ENCODE measurements around the gene CCDC50.

DNA sequence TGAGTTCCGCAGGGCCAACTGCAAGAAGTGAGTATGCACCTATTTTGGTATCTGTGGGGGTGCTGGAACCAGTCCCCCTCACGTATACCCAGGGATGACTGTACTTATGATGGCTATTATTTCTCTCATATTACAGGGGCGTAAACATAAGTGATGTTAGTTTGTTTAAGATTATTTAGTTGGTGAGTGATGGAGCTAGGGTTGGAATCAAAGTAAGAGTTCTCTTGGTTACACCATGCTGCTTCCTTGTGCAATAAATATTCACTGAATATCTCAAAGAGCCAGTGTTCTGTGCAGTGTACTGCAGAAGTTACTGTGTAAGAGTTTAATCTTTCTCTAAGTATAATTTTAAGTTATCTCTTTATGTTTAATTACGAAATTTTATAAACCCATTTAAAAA, 13.9 kb downstream of the CCDC50 start:
- TF ChIP-seq, protein P1, sequence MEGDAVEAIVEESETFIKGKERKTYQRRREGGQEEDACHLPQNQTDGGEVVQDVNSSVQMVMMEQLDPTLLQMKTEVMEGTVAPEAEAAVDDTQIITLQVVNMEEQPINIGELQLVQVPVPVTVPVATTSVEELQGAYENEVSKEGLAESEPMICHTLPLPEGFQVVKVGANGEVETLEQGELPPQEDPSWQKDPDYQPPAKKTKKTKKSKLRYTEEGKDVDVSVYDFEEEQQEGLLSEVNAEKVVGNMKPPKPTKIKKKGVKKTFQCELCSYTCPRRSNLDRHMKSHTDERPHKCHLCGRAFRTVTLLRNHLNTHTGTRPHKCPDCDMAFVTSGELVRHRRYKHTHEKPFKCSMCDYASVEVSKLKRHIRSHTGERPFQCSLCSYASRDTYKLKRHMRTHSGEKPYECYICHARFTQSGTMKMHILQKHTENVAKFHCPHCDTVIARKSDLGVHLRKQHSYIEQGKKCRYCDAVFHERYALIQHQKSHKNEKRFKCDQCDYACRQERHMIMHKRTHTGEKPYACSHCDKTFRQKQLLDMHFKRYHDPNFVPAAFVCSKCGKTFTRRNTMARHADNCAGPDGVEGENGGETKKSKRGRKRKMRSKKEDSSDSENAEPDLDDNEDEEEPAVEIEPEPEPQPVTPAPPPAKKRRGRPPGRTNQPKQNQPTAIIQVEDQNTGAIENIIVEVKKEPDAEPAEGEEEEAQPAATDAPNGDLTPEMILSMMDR (IDR thresholded peaks at IDR 0.05; ENCODE audit: insufficient read depth, low read depth, low read length): no peak
- no peak for TF ChIP-seq EZH2 (IDR thresholded peaks at IDR 0.05; ENCODE audit: insufficient read depth, low read length)
